A673 (cell line): Measurements from ENCODE around the gene ENTR1. TPM values are rescaled to one million over a fixed set of nuclear protein-coding genes. Genes with fewer than 3 reads are reported as not detected.

ENCODE experiments used
- BruUV-seq: library from RNA; stranded (reverse); fragments of 400-500 nt; replicated peaks from 2 replicates; lab custom pipeline; 2021; lab: Mats Ljungman, UMichigan
- CTCF ChIA-PET: fragments of 300-600 bp; sonication (Branson Sonifier 250); formaldehyde crosslinking; loops from one replicate; lab custom pipeline; 2022; ENCODE audit warnings: antibody characterized with exemption; lab: Charles Lee
- POLR2A ChIA-PET: fragments of 300-600 bp; sonication (Branson Sonifier 250); formaldehyde crosslinking; loops from one replicate; lab custom pipeline; 2022; ENCODE audit warnings: antibody characterized with exemption; ENCODE audit not compliant: low non-redundant PET; lab: Charles Lee
- DNase-seq: peaks from one replicate; pipeline ENCODE4 v3.0.0-alpha.2; 2015; ENCODE audit warnings: low spot score
- H3K27ac ChIP-seq: fragments of 200-600 bp; sonication (generic); 2 replicates; pipeline ENCODE4 v1.5.1; 2016; ENCODE audit warnings: mixed run types, low read depth, mild to moderate bottlenecking, mixed read lengths, antibody characterized with exemption, low read length; ENCODE audit not compliant: poor library complexity, severe bottlenecking
- H3K27me3 ChIP-seq: fragments of 200-600 bp; sonication (generic); replicated peaks from 2 replicates; pipeline ENCODE4 v1.6.1; 2017; ENCODE audit warnings: mixed run types, low read depth, mild to moderate bottlenecking, mixed read lengths, antibody characterized with exemption, low read length; ENCODE audit not compliant: insufficient read depth, poor library complexity
- H3K36me3 ChIP-seq: fragments of 200-600 bp; sonication (generic); 2 replicates; pipeline ENCODE4 v1.6.1; 2016; ENCODE audit warnings: mixed run types, mild to moderate bottlenecking, mixed read lengths, antibody characterized with exemption, low read length; ENCODE audit not compliant: insufficient read depth, poor library complexity, severe bottlenecking
- H3K4me1 ChIP-seq: fragments of 200-600 bp; sonication (generic); 2 replicates; pipeline ENCODE4 v1.6.1; 2017; ENCODE audit warnings: mixed run types, mild to moderate bottlenecking, mixed read lengths, antibody characterized with exemption, low read length; ENCODE audit not compliant: insufficient read depth, poor library complexity, severe bottlenecking
- H3K4me3 ChIP-seq: fragments of 200-600 bp; sonication (generic); 2 replicates; pipeline ENCODE4 v1.5.1; 2016; ENCODE audit warnings: low read depth, mixed run types, mild to moderate bottlenecking, mixed read lengths, low read length; ENCODE audit not compliant: poor library complexity, severe bottlenecking
- H3K9me3 ChIP-seq: fragments of 200-600 bp; sonication (generic); 2 replicates; pipeline ENCODE4 v1.6.1; 2016; ENCODE audit warnings: mixed run types, low read depth, mild to moderate bottlenecking, mixed read lengths, antibody characterized with exemption, low read length; ENCODE audit not compliant: poor library complexity, severe bottlenecking
- CTCF ChIP-seq: fragments of 300-800, 200-600 bp; sonication (generic); conservative IDR thresholded peaks from 2 replicates; pipeline ENCODE4 v1.5.1; 2017; ENCODE audit warnings: low read depth, mild to moderate bottlenecking, antibody characterized with exemption, low read length, moderate library complexity, mixed read lengths
- EZH2 ChIP-seq: fragments of 200-600 bp; sonication (generic); IDR thresholded peaks from 2 replicates; pipeline ENCODE4 v1.6.1; 2017; ENCODE audit warnings: borderline replicate concordance, low read depth, mild to moderate bottlenecking, mixed read lengths, antibody characterized with exemption, low read length; ENCODE audit not compliant: poor library complexity, severe bottlenecking
- intact Hi-C: fragments of 100-400 bp; cut with micrococcal nuclease; formaldehyde crosslinking; loops from one replicate; pipeline ENCODE4 v1.10.0; 2022; ENCODE audit not compliant: unreplicated experiment
- total RNA-seq: library from RNA; stranded (reverse); gene quantifications from 2 replicates; pipeline ENCODE4 v1.2.3, GENCODE V29; 2021

ENTR1 gene
- total RNA-seq, 1 experiment from 2014 or later = 146 TPM

GRCh38 chr9:136354592-136355085 lies 55.8 kb downstream of the ENTR1 start:
- no TSS peak for BruUV-seq
- no peaks in the 10 kb centered on the region for H3K36me3 ChIP-seq

GRCh38 chr9:136353757-136354488 lies 56.5 kb downstream of the ENTR1 start:
- no peaks in the 10 kb centered on the region for H3K36me3 ChIP-seq
- ChIA-PET CTCF (no interaction called here), POLR2A (no interaction called here)
- no TSS peak for BruUV-seq
- H3K27ac ChIP-seq = no peak overlapping the region
- intact Hi-C loops = no loop called here
- no peaks in the 10 kb centered on the region for H3K9me3 ChIP-seq
- H3K4me3 ChIP-seq = no peak overlapping the region
- H3K27me3 ChIP-seq = no peaks in the 10 kb centered on the region
- no peak for DNase-seq
- H3K4me1 ChIP-seq = no peaks in the 10 kb centered on the region
- TF ChIP-seq CTCF (no peak), EZH2 (no peak)

More at GRCh38 chr9:136354592-136355085, 55.8 kb downstream of the ENTR1 start:
- H3K4me1 ChIP-seq = no peaks in the 10 kb centered on the region
- CTCF ChIA-PET = no interaction called here
- no peak overlapping the region for H3K4me3 ChIP-seq
- POLR2A ChIA-PET = no interaction called here
- no peaks in the 10 kb centered on the region for H3K9me3 ChIP-seq
- no peak for DNase-seq
- intact Hi-C loops = no loop called here
- H3K27me3 ChIP-seq = no peaks in the 10 kb centered on the region
- TF ChIP-seq EZH2 (no peak), CTCF (no peak)
- H3K27ac ChIP-seq = no peak overlapping the region

- CTCF ChIA-PET = no interaction called here
- BruUV-seq = no TSS peak
- POLR2A ChIA-PET = no interaction called here
- no peaks in the 10 kb centered on the region for H3K9me3 ChIP-seq
- no peak overlapping the region for H3K27ac ChIP-seq
- intact Hi-C loops = no loop called here
- no peaks in the 10 kb centered on the region for H3K36me3 ChIP-seq
- no peak for TF ChIP-seq CTCF
- TF ChIP-seq EZH2 = no peak
- H3K27me3 ChIP-seq = no peaks in the 10 kb centered on the region
- no peak overlapping the region for H3K4me3 ChIP-seq
- DNase-seq = no peak
- no peaks in the 10 kb centered on the region for H3K4me1 ChIP-seq
Observed at GRCh38 chr9:136353088-136353487, 57.3 kb downstream of the ENTR1 start.
